Measurements from ENCODE around the gene TOX2. TPM values are rescaled to one million over a fixed set of nuclear protein-coding genes. Genes with fewer than 3 reads are reported as not detected.

The TOX2 gene
- total RNA-seq, 2 experiments from 2014 or later: 0.23 TPM; not detected in 1

DNA sequence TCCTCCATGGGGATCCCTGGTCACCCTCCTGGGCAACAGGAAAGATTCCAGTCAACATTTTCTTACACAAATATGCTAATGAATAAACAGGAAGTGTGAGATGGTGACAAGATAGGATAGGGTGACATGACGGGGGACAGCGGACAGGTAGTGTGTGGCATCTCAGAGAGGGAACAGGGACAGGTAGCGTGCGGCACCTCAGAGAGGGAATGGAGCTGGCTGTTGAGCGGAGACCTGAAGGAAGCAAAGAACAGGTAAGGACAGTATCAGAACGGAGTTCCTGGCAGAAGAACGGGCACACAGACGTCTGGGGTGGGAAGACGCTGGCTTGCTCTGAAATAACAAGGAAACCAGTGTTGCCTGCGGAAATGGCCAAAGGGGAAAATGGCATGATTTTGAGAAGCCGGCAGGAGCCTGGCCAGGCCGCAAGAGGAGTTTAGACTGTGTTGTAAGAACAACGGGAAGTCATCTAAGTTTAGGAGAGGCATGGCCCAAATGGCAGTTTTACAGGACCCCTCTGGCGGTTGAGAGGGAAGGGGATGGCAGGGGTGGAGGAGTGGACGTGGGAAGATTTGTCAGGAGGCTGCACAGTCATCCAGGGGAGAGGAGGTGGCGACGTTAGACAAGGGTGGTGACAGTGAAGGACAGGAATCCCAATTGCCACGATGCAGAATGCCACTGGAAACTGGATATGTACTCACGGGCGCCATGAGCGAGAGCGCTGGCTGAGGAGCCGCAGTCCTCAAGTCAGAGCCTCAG, 160.7 kb downstream of the TOX2 start:
- H3K9me3 ChIP-seq (ENCODE audit: low read length): no peaks in the 10 kb centered on the region
- H3K4me3 ChIP-seq (ENCODE audit: low read depth, low read length, poor library complexity, severe bottlenecking): no peak overlapping the region
- ChIA-PET CTCF (ENCODE audit: unreplicated experiment) (no interaction called here), POLR2A (no interaction called here)
- intact Hi-C loops (cut with micrococcal nuclease; ENCODE audit: unreplicated experiment): no loop called here
- no peak overlapping the region for H3K27ac ChIP-seq (ENCODE audit: low read depth, low read length, poor library complexity, severe bottlenecking)
- no peaks in the 10 kb centered on the region for H3K79me2 ChIP-seq (ENCODE audit: insufficient read depth, low read depth, low read length)
- H3K9me2 ChIP-seq (ENCODE audit: insufficient read depth, low read length): no peaks in the 10 kb centered on the region
- H2AFZ ChIP-seq (ENCODE audit: low read length): no peak overlapping the region
- H3K4me1 ChIP-seq (ENCODE audit: insufficient read depth, low read length, poor library complexity, severe bottlenecking): no peaks in the 10 kb centered on the region
- no peaks in the 10 kb centered on the region for H3K36me3 ChIP-seq (ENCODE audit: insufficient read depth, low read length)
- BruUV-seq (replicated peaks): no TSS peak
- H4K20me1 ChIP-seq (ENCODE audit: insufficient read depth, low read length): no peaks in the 10 kb centered on the region
- TF ChIP-seq EZH2phosphoT487 (IDR thresholded peaks at IDR 0.05; ENCODE audit: borderline replicate concordance, low read depth, low read length): no peak
- TF ChIP-seq, protein P1, sequence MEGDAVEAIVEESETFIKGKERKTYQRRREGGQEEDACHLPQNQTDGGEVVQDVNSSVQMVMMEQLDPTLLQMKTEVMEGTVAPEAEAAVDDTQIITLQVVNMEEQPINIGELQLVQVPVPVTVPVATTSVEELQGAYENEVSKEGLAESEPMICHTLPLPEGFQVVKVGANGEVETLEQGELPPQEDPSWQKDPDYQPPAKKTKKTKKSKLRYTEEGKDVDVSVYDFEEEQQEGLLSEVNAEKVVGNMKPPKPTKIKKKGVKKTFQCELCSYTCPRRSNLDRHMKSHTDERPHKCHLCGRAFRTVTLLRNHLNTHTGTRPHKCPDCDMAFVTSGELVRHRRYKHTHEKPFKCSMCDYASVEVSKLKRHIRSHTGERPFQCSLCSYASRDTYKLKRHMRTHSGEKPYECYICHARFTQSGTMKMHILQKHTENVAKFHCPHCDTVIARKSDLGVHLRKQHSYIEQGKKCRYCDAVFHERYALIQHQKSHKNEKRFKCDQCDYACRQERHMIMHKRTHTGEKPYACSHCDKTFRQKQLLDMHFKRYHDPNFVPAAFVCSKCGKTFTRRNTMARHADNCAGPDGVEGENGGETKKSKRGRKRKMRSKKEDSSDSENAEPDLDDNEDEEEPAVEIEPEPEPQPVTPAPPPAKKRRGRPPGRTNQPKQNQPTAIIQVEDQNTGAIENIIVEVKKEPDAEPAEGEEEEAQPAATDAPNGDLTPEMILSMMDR (conservative IDR thresholded peaks at IDR 0.05; ENCODE audit: low read length): no peak
- no peak for DNase-seq (ENCODE audit: low spot score)
- no peak overlapping the region for H3K4me2 ChIP-seq (ENCODE audit: low read length)

DNA sequence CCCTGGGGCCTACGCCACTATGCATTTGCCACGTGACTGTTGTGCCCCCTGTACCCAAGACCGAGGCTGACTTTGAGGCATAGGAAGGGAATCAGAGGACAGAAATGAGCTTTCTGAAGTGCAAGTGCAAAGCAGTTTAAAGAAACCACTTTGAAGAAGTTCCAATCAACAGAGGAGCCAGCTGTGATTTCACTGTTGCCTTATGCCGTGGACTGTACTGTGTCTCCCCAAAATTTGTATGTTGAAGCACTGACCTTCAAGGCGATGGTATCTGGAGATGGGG, 161.2 kb downstream of the TOX2 start:
- no peak overlapping the region for H3K4me2 ChIP-seq (ENCODE audit: low read length)
- TF ChIP-seq, protein P1 (conservative IDR thresholded peaks at IDR 0.05; ENCODE audit: low read length): no peak
- TF ChIP-seq EZH2phosphoT487 (IDR thresholded peaks at IDR 0.05; ENCODE audit: borderline replicate concordance, low read depth, low read length): no peak
- intact Hi-C loops (cut with micrococcal nuclease; ENCODE audit: unreplicated experiment): no loop called here

DNA sequence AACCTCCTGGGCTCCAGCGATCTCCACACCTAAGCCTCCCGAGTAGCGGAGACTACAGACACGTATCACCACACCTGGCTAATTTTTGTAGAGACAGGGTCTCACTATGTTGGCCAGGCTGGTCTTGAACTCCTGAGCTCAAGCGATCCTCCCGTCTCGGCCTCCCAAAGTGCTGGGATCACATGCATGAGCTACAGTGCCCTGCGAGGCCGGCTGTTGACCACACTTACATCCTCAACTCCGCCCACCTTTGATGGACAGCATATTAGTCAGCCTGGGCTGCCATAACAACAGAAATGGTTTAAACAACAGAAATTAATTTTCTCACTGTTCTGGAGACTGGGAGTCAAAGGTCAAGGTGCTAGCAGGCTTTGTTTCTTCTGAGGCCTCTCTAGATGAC, 164.6 kb downstream of the TOX2 start:
- Histone ChIP-seq H3K4me1 (ENCODE audit: insufficient read depth, low read length, poor library complexity, severe bottlenecking) (no peaks in the 10 kb centered on the region), H4K20me1 (ENCODE audit: insufficient read depth, low read length) (no peaks in the 10 kb centered on the region), H3K4me3 (ENCODE audit: low read depth, low read length, poor library complexity, severe bottlenecking) (no peak overlapping the region), H3K4me2 (ENCODE audit: low read length) (no peak overlapping the region), H3K9me2 (ENCODE audit: insufficient read depth, low read length) (no peaks in the 10 kb centered on the region), H3K36me3 (ENCODE audit: insufficient read depth, low read length) (no peaks in the 10 kb centered on the region), H3K79me2 (ENCODE audit: insufficient read depth, low read depth, low read length) (no peaks in the 10 kb centered on the region), H3K9me3 (ENCODE audit: low read length) (no peaks in the 10 kb centered on the region), H3K27ac (ENCODE audit: low read depth, low read length, poor library complexity, severe bottlenecking) (no peak overlapping the region), H2AFZ (ENCODE audit: low read length) (no peak overlapping the region)
- CTCF ChIA-PET (ENCODE audit: unreplicated experiment): no interaction called here
- POLR2A ChIA-PET: no interaction called here
- no peak for TF ChIP-seq EZH2phosphoT487 (IDR thresholded peaks at IDR 0.05; ENCODE audit: borderline replicate concordance, low read depth, low read length)
- TF ChIP-seq, protein P1 (conservative IDR thresholded peaks at IDR 0.05; ENCODE audit: low read length): no peak
- intact Hi-C loops (cut with micrococcal nuclease; ENCODE audit: unreplicated experiment): no loop called here
- no peak for DNase-seq (ENCODE audit: low spot score)
- no TSS peak for BruUV-seq (replicated peaks)

More for the DNA sequence above, 161.2 kb downstream of the TOX2 start:
- ChIA-PET CTCF (ENCODE audit: unreplicated experiment) (no interaction called here), POLR2A (interaction anchor here (1.0 kb wide), 1 partner anchor 134 kb away, joined by 3 read pairs; no protein-coding TSS in a partner anchor)
- Histone ChIP-seq H4K20me1 (ENCODE audit: insufficient read depth, low read length) (no peaks in the 10 kb centered on the region), H3K79me2 (ENCODE audit: insufficient read depth, low read depth, low read length) (no peaks in the 10 kb centered on the region), H3K36me3 (ENCODE audit: insufficient read depth, low read length) (no peaks in the 10 kb centered on the region), H3K4me3 (ENCODE audit: low read depth, low read length, poor library complexity, severe bottlenecking) (no peak overlapping the region), H3K27ac (ENCODE audit: low read depth, low read length, poor library complexity, severe bottlenecking) (no peak overlapping the region), H2AFZ (ENCODE audit: low read length) (no peak overlapping the region), H3K9me2 (ENCODE audit: insufficient read depth, low read length) (no peaks in the 10 kb centered on the region), H3K9me3 (ENCODE audit: low read length) (no peaks in the 10 kb centered on the region), H3K4me1 (ENCODE audit: insufficient read depth, low read length, poor library complexity, severe bottlenecking) (no peaks in the 10 kb centered on the region)
- DNase-seq (ENCODE audit: low spot score): no peak
- no TSS peak for BruUV-seq (replicated peaks)
